ENCODE measurements around the gene CDKL5.
A peak's percentile ranks its signal among the peaks of the same experiment; 100 is the strongest.
"Not testable (repeated sequence)": the region's sequence is repeated elsewhere in the genome, so short reads cannot be mapped to it uniquely, and the experiment has no call there.

The CDKL5 gene

DNA sequence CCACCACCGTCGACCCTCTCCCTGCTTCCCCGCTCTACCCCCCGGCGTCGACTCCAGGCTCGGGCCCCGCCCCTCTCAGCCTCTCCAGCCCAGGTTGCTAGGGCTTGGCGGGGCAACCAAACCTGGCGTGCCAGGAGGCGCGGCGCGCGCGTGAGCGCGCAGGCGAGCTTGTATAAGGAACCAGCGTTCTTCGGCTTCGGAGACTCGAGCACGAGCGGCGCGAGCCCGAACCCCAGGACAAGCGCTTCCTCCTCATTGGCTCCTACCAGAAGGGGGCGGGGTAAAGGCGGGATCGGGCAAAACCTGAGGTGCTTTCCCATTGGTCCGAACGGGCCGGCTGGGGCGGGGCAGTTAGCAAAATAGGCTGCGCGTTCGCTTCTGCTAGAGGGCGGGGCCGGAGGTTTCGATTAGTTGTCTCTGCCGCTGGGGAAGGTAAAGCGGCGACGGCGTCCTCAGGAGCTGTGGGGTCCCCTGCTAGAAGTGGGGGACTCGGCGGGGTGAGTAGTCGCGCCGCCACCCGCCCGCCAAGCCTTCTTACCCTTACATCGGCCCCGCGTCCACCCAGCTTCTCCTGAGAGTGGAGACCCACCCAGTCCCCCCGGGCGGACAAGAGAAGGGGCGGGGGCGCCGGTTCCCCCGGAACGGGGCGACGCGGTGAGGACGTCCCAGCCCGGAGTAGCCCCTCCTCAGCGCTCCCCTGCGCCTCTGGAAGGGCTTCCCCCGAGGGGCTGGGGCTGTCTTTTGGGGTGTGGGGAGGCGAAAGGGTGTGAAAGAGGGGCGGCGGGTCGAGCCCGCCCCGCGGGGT, at the start of gene CDKL5:
Gene CDKL5, plus strand, starts transcription at position 410 of the 805 bp plus-strand sequence. CDS start 81,489 bp downstream, outside the sequence.
- DNase-seq, result peak; percentile 94

DNA sequence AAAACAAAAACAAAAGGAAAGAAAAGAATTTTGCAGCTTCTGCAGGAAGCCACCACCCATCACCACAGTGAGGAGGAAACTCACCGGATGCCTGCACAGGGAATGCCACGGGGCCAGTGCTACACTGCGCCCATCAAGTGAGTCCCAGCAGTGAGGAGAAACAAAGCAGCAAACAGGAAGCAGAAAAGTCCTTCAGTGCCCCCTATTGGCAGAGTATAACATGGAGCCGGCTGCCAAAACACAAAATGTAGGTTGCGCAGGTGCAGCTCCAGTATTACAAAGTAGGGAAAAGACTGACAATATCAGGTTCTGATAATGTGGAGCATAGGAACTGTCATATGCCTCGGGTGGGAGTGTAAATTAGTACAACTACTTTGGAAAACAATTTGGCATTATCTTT, 47.6 kb upstream of the CDKL5 start:
- DNase-seq, result peak; percentile 42

DNA sequence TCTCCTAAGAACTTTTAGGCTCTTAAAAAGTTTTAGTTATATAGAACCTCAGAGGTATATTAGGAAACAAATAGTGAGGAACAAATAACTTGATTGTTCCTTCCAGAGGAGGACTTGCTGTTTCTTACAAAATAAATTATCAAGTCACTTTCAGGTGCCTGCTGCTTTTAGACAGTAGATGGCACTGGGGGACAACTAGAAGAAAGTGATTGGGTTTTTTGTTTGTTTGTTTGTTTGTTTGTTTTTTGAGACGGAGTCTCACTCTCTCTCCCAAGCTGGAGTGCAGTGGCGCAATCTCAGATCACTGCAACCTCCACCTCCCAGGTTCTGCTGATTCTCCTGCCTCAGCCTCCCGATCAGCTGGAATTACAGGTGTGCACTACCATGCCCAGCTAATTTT, 35.4 kb upstream of the CDKL5 start:
- DNase-seq, result no peak

DNA sequence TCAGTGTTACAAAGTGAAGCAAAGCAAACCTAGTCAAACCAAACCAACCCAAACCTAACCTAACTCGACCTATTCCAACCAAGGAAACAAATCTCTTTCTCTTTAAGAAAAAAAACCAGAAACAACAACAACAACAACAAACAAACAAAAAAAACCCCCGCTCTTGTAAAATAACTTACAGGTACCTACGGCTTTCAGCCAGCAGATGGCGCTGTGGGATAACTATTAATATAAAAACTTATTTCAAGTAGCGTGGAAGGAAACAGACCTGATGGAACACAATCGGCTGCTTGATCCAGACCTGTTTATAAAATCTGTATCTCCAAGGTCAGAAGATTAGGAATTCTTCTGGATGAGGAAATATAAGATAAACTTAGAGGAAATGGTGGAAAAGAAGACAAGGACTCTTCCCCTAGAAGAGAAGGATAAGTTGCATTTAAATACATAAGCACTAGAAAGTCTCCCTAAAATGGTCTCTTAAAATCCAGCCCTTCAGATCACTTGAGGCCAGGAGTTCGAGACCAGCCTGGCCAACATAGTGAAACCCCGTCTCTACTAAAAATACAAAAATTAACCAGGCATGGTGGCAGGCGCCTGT, 34.4 kb upstream of the CDKL5 start:
- peak; percentile 63 for DNase-seq

DNA sequence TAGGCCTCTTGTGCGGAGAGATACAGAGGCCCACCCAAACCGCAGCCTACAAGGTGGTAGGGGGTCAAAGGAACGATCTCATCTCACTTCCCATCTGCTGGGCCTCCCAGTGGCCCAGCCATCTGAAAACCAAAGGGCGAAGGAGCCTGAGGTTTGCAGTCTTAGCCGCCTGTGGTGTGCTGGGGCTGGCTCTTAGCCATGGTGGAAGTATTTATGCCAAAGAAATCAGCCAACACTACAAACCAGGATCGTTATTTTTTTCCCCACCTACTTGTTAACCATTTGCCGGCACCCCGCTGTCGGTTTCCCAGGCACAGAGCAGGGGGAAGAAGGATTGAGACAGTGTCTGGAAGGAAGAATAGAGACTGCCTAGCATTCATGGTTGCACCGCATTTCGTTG, 30.9 kb upstream of the CDKL5 start:
- no peak for DNase-seq

DNA sequence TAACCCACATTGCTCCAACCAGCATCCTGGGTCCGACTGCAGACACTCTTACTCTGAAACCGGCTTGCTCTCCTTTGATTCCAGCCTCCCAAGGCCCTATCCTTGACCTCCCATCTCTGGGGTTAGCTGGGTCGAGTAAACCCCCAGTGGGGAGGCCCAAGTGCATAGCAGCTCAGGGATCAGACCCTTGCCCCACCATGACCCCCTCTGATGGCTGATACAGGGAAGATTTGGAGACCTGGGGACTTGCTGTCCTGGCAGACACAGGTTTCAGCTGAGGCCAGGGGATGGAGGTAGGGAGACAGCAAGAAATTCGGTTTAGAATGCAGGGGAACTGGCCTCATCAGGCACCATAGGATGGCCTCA, 23.6 kb upstream of the CDKL5 start:
- DNase-seq, result no peak

DNA sequence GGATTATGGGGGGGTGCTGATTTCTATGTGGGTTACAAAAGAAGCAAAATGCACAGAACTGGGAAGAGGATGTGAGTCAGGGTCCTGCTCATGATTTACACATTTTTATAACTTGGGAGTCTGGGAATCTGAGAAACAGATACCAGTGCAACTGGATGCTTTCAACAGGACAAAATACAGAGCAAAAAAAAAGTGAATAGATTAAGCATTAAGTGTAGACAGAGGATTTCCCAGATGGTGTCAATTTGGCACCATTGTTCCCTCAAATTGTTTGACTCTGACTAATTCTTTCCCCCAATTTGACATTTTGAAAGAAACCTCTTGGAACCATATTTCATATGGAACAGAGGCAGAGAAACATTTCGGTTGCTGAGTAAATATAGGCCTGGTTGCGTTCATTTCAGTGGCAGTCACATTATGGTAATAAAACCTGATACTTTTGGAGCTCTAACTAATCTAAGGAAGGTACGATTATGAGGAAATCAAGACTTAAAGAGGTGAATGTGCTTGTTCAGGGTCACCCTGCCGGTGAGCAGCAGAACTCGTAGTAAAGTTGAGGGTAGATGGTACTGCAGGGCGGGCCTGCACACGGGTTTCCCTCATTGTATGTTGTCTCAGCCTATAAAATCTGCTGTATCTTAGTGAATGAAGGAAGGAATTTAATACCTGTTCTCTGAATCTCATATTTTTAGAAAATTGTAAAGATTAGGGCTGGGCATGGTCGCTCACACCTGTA, 18.7 kb upstream of the CDKL5 start:
- DNase-seq, result no peak

DNA sequence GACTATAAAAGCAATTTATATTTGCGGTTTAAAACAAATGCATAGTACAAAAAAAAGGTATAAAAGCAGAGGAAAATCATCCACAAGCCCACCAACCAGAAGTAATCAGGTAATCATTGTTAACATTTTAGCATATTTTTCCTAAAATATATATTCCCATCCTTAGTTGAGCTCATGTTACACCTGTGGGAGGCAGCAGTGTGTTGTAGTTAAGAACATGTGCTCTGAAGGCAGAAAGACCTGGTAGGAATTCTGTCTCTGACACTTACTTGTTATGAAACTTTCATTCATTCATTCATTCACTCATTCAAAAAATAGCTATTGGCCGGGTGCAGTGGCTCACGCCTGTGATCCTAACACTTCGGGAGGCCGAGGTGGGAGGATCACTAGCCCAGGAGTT, 15.4 kb upstream of the CDKL5 start:
- peak; percentile 8 for DNase-seq

DNA sequence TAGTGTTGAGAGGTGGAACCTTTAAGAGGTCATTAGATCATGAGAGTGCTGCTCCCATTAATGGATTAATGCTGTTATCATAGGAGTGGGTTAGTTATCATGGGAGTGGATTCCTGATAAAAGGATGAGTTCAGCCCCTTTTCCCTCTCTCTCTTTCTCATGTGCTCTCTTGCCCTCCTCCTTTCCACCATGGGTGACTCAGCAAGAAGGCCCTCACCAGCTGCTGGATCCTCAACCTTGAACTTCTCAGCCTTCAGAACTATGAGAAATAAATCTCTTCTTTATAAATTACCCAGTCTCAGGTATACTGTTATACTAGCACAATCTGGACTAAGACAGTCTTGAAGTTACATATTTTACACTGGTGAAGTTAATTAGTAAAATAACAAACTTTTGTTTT, 10.0 kb upstream of the CDKL5 start:
- no peak for DNase-seq

DNA sequence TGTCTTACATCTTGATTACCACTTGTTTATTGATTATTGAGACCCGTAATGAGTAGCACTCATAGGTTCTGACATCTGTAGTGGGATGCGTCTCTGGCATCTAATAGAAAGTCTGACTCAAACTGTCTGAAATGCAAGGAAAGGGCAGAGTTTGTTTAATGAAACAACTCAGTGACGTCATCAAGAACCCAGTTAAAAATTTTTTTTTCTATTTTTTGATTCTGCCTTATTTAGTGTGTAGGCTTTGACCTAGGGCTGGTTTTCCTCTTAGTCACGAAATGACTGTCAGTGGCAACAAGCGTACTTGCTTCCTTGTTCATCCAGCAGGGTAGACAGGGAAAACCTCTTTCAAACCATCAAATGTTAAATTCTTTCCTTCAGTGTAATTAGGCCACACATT, 3.1 kb upstream of the CDKL5 start:
- DNase-seq, result no peak

DNA sequence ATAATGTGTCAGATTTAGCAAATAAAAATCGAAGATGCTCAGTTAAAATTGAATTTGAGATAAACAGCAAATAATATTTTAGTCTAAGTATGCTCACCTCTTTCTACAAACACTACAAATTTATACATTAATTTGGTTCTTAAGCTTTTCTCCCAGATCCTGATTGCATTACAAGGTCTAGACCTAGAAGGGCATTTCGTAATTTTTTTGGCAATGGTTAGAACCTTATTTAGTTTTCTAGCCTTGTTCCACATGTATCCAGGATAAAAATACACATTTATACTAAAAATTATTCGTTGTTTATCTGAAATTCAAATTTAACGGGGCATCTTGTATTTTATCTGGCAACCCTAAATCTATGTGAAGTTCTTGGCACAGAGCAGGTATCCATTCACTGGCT, 2.5 kb upstream of the CDKL5 start:
- DNase-seq, result no peak

DNA sequence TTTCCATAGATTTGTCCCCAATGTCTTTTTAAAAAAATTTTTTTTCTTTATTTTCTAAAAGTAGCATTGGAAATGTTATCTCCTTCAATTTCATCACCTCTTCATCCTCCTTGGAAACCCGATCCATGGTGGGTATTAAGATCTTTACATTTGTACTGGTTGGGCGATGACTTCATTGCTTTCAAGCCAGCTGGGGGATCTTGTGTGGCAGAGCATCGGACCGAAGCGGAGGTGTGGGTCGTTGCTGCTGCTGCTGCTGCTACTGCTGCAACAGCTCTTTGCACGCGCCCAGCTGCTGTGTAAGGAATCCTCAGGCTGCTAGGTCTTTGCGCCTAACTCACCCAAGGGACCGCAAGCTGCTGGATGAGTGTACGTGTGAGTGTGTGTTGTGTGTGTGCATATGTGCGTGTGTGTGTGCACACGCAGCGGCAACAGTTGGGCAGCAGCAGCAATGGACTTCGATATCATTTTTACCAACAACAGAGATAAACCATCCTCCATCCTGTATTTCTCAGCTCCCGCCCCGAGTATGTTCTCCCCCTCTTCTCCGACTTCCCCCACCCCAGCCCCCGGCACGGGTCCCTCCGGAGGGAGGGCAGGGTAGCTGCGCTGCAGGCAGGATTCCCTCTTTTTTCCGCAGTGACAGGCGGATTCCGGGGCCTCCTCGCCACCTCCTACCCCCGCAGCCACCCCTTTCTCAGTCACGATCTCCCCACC, 768 bp upstream of the CDKL5 start:
- DNase-seq, result peak; percentile 44

DNA sequence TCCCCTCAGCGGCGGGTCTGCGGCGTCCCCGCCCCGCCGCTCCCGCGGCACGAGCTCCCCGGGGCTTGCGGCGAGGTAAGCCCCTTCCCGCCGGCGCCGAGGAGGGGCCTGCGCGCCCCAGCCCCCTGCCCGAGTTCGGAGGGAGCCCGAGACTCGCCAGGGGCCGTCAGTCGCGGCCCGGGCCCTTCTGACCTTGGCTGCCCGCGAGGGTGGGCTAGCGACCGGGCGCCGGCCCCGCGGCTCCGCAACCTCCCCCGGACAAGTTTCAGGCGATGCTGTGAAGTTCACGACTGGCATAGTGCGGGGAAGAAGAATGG, 554 bp downstream of the CDKL5 start:
- DNase-seq, result no peak

DNA sequence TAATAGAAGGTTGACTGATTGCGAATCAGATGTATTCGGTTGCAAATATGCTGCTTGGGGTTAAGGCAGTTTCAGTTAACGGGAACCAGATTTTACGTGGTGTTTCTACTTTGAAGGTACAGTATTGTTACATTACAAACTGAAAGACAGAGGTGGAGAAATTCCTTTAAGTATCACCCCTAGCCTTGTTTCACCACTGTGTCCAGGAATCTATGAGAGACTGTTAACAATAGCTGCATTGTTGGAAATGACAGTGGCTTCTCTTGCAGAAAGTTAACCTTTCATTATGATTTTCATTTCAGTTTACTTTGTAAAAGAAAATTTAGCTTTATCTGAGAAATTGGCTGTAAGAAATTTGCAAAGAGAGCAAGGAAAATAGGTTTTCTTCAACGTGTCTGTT, 2.6 kb downstream of the CDKL5 start:
- DNase-seq, result no peak

DNA sequence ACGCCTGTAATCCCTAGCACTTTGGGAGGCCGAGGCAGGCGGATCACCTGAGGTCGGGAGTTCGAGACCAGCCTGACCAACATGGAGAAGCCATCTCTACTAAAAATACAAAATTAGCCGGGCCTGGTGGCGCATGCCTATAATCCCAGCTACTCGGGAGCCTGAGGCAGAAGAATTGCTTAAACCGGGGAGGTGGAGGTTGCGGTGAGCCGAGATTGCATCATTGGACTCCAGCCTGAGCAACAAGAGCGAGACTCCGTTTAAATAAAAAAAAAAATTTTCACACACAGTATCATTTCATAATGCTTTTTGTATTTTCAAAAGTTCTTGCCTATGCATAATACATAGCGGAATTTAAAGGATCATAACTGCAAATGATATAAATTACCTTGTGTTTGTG, 7.9 kb downstream of the CDKL5 start:
- DNase-seq, result not testable (repeated sequence)

DNA sequence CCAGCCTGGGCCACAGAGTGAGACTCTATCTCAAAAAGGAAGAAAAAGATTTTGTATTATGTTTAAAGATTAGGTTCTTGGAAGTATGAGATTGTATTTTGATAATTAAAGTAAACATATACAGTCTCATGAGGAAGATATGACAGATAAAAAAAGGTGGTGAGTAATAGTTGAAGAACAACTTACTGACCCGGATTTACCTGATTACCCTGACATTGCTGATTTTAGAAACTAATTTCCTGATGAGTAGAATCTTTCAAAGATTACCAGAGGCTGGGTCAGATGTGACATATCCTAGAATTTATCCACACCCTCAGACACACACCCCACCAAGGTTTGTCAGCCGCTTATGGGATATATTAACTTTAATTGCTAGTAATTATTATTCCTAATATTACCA, 9.5 kb downstream of the CDKL5 start:
- no peak for DNase-seq

DNA sequence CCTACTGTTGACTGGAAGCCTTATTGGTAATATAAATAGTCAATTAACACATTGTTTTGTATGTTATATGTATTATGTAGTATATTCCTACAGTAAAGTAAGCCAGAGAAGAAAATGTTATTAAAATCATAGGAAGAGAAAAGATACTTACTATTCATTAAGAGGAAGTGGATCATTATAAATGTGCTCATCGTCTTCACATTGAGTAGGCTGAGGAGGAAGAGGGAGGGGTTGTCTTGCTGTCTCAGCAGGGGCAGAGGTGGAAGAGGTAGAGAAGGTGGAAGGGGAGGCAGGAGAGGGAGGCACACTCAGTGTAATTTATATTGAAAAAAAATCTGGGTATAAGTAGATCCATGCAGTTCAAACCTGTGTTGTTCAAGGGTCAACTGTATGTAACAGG, 10.6 kb downstream of the CDKL5 start:
- no peak for DNase-seq

DNA sequence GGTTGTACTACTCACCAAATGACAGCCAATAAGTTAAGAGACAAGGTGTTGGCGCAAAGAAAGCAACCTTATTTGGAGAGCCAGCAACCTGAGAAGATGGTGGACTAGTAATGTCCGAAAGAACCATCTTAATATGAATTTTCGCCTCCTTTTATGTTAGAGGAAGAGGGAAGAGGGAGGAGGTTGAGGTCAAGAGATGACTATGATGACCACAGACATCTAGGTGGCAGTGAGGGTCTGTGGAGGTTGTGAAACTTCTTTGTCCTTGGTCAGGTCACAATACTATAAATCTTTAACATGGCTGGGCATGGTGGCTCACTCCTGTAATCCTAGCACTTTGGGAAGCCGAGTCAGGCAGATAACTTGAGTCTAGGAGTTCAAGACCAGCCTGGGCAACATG, 15.4 kb downstream of the CDKL5 start:
- DNase-seq, result no peak

DNA sequence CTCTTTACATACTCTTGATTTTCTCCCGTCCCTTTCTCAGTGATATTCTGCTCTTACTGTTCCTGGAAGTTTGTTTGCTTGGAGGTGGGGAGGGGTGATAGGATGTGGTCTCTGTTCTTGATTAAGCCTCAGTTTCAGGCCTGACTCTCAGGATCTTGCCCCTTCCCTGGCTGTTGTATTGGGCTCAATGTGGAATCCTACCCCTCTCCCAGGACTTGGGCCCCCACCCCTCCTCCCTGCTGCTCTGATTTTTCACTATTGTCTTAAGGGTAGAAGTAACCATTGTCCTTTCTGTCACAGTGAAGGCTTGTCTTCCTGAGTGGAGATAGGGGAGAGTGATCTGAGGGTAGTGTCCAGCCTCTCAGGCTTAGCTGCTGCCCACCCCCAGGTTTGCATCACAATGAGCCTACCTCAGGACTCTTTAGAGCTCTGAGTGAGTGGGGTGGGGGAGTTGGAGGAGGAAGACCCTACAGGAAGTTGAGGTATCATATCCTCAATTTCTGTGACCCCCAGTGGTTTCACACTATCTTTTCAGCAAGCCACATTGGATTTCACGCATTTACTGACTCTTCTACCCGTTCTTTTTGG, 16.5 kb downstream of the CDKL5 start:
- DNase-seq, result no peak

DNA sequence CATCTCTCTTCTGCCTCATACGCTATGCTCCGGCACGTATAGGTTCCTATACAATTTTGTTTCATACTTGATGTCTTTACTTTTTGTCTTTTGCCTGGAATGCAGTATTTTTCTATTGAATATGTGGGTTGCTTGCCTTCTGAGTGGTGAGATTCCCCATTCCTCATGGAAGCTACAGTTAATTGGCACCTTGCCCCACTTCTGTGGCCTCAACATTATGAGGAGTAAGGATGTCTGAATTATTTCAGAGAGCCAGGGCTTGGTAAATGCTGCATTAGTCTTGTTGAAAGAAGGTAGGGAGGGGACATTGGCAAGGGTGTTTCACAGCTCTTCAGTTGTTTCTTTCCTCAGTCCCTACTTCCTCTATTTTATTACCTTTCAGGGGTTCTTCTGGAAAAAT, 23.0 kb downstream of the CDKL5 start:
- no peak for DNase-seq

DNA sequence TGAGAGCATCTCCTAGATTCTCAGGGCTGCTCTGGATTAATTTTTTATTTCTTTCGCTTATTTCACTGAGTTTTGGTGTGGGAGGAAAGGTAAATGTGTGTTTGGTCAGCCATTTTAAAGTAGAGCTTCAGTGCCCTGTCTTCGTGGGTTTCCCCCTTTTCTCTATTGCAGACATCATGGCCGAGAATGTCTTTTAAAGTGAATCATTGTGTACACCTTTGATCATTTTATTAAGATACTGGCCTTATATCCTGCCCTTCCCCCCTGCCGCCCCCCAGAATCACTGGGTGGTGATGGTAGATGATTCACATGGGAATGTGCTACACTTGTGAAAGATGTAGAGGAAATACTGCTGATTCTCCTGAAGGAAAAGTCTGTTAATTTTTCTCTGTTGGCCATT, 23.8 kb downstream of the CDKL5 start:
- DNase-seq, result no peak

DNA sequence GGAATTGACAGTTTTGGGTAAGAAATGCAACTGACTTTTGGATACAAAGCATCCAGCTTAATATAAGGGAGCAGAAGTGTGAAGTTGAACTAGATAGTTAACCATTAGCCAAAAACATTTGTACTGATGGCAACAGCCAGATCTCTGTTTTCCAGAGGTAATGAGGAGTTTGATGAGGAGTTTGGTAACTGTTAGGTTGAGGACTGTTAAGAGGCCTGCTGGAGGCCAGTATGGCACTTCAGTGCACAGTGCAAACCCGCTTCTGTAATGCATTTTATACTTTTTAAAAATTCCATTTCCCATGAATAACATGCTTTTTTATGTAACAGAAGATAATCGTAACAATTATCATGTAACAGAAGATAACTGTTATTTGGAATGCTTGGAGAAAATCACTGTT, 30.0 kb downstream of the CDKL5 start:
- DNase-seq, result no peak

DNA sequence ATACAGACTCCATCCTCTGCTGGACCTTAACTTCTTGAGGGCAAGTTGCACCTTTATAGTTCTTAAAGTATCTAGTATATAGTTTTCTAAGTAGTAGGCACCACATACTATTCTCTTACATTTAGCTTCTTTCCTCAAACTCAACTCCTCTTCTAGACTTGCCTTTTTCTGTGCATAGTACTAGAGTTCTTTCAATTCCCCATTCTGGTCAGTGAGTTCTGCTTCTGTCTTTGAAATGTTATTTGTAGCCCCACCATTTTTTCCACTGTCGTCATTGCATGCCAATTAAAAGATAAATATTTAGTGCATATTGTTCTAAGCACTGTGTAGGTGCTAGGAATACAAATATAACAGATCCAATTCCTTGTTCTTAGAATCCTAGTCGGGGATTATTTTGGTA, 31.6 kb downstream of the CDKL5 start:
- DNase-seq, result no peak

All from NCI-H510A treated with DMSO at 0.1 percent for 48 hours (cell line).